Neutrophil (primary cell): ENCODE results near the gene MRPL12.

Experiments
- H3K27ac ChIP-seq: fragments of 200-600 bp; sonication (generic); 2 replicates; pipeline ENCODE4 v1.5.1; 2016; ENCODE audit warnings: mild to moderate bottlenecking, moderate library complexity
- H3K27me3 ChIP-seq: fragments of 200-600 bp; sonication (generic); 2 replicates; pipeline ENCODE4 v1.6.0; 2016; ENCODE audit warnings: mild to moderate bottlenecking
- H3K36me3 ChIP-seq: fragments of 200-600 bp; sonication (generic); 2 replicates; pipeline ENCODE4 v1.5.1; 2017
- H3K4me1 ChIP-seq, 2 experiments: fragments of 200-600 bp in 1 of 2; sonication (generic) in 1 of 2; 1 replicate in 1 of 2; 2 replicates in 1 of 2; pipeline versions ENCODE4 v1.5.1 to v1.6.1; 2013 to 2016; ENCODE audit warnings: low read depth in 1 of 2, low read length in 1 of 2, mild to moderate bottlenecking in 1 of 2, moderate library complexity in 1 of 2; ENCODE audit not compliant: control insufficient read depth in 1 of 2, insufficient read depth in 1 of 2
- H3K4me3 ChIP-seq, 2 experiments: fragments of 200-600 bp in 1 of 2; sonication (generic) in 1 of 2; 1 replicate in 1 of 2; 2 replicates in 1 of 2; pipeline ENCODE4 v1.5.1; 2013 to 2016; ENCODE audit warnings: low read depth in 1 of 2, low read length in 1 of 2, mild to moderate bottlenecking in 1 of 2, moderate library complexity in 1 of 2
- H3K9me3 ChIP-seq: fragments of 200-600 bp; sonication (generic); 2 replicates; pipeline ENCODE4 v1.5.1; 2016
- CTCF ChIP-seq: fragments of 200-600 bp; sonication (generic); IDR thresholded peaks from 2 replicates; pipeline ENCODE4 v1.5.1; 2016; ENCODE audit warnings: antibody characterized with exemption

Gene MRPL12

GRCh38 chr17:81666342-81667191 lies 36.6 kb upstream of the MRPL12 start, which contains the start of the genes CCDC137 and OXLD1:
CCDC137 (plus strand) TSS chr17:81666737; CDS start chr17:81666767, 30 bp downstream.
OXLD1 (minus strand) TSS chr17:81666605; CDS start chr17:81666577, 28 bp downstream.
- H3K27me3 ChIP-seq, result no peaks in the 10 kb centered on the region
- H3K4me1 ChIP-seq, result peaks cover 28 to 30% of the 10 kb centered on the region in 2 experiments
- H3K4me3 ChIP-seq, result peak within 1 kb of the TSS; percentile 91 to 96
- peak within 1 kb of the TSS; percentile 89 for H3K27ac ChIP-seq
- H3K36me3 ChIP-seq, result peaks cover 33% of the 10 kb centered on the region
- H3K9me3 ChIP-seq, result no peaks in the 10 kb centered on the region
- TF ChIP-seq CTCF, result peak; percentile 31

- Histone ChIP-seq H3K36me3 (peaks cover 45% of the 10 kb centered on the region), H3K9me3 (no peaks in the 10 kb centered on the region), H3K4me1 (peaks cover 28 to 30% of the 10 kb centered on the region in 2 experiments), H3K4me3 (no peak overlapping the region), H3K27me3 (no peaks in the 10 kb centered on the region), H3K27ac (no peak overlapping the region)
- TF ChIP-seq CTCF, result no peak
Observed at GRCh38 chr17:81667754-81668153, 35.4 kb upstream of the MRPL12 start.

GRCh38 chr17:81672504-81672903 lies 30.7 kb upstream of the MRPL12 start:
- peaks cover 9 to 10% of the 10 kb centered on the region in 2 experiments for H3K4me1 ChIP-seq
- no peak overlapping the region for H3K27ac ChIP-seq
- no peaks in the 10 kb centered on the region for H3K27me3 ChIP-seq
- no peak for TF ChIP-seq CTCF
- H3K9me3 ChIP-seq, result no peaks in the 10 kb centered on the region
- H3K4me3 ChIP-seq, result no peak overlapping the region
- H3K36me3 ChIP-seq, result peaks cover 59% of the 10 kb centered on the region

- Histone ChIP-seq H3K36me3 (peaks cover 59% of the 10 kb centered on the region), H3K27me3 (no peaks in the 10 kb centered on the region), H3K27ac (no peak overlapping the region), H3K9me3 (no peaks in the 10 kb centered on the region), H3K4me1 (peaks cover 4 to 6% of the 10 kb centered on the region in 2 experiments), H3K4me3 (no peak overlapping the region)
- no peak for TF ChIP-seq CTCF
Observed at GRCh38 chr17:81672954-81673353, 30.2 kb upstream of the MRPL12 start.

GRCh38 chr17:81673561-81674258 lies 29.5 kb upstream of the MRPL12 start:
- Histone ChIP-seq H3K27ac (no peak overlapping the region), H3K4me1 (no peaks in the 10 kb centered on the region), H3K9me3 (no peaks in the 10 kb centered on the region), H3K36me3 (peaks cover 55% of the 10 kb centered on the region), H3K27me3 (no peaks in the 10 kb centered on the region), H3K4me3 (no peak overlapping the region)
- no peak for TF ChIP-seq CTCF
